NCI-H2029 treated with DMSO at 0.1 percent for 48 hours (cell line): Measurements from ENCODE around the gene RPL4.

ENCODE experiments used
- DNase-seq: peaks from one replicate; lab custom pipeline; 2025; lab: John Stamatoyannopoulos, UW

The RPL4 gene

DNA sequence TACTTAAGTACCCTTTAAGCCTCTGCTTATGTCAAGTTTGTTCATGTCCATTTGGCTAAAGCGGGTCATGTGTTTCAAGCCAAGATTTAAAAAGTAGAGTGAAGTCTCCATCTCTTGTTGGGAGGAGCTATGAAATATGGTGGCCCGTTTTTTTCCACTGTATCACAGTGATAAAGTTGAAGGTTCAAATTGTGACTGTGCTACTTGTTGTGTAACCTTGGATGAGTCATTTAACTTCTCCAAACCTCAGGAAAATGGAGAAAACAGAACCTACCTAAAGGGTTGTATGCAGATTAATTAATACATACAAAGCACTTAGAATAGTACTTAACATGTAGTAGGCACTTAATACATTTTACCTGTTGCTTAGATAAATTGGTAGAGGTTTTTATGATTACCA, 50.5 kb downstream of the RPL4 start:
- no peak for DNase-seq

DNA sequence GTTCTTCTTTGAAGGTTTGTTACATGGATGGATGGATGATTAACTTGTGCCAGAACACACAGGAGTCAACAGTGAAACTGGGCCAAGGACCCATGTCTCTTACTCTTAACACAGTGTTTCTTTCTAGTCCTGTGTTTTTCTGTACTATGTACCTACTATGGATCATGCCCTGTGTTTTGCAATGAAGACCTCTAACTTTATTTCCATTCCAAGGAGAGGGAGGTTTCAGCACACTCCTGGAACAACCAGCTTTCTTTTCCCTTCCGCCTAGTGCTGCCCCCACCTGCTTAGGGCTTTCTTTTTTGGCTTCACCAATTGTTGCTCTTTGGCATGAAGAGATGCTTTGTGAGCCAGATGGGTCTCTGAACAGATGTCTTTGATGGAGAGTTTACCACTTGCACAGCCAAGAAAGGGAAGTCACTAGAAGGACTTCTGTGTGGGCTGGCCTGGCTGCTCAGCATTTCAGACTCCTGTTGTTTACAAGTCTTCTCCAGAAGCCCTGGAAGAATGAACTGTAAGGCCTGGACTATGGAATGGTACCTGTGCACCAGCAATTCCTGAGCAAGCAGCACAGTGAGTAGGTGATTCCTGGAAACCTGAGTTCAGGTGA, 51.6 kb downstream of the RPL4 start:
- DNase-seq, result no peak

DNA sequence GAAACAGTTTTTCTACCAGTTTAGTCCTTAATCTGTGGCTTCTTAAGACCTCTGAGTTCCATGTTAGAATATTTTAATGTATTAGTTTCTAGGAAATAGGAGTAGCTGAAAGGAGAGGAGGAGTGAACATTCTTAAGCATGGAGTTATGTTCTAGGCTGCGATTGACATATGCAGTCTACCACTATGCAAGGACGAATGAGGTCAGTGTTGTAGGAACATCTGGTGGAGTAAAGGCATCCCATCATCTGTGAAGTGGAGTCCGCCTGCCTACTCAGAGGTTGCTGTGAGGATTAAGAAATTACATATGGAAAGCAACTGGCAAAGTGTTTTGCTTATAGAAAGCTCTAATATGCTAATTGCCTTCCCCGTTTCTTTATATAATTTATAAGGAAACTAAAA, 52.2 kb downstream of the RPL4 start:
- DNase-seq, result no peak
